GM23248 (cell line): ENCODE measurements around the gene DCUN1D2.

ENCODE experiments used
- EZH2 ChIP-seq: fragments of 200-600 bp; sonication (generic); IDR thresholded peaks from 2 replicates; pipeline ENCODE4 v1.6.1; 2018; ENCODE audit warnings: antibody characterized with exemption, mild to moderate bottlenecking; ENCODE audit not compliant: insufficient read depth, poor library complexity, severe bottlenecking
- EZH2phosphoT487 ChIP-seq: fragments of 200-600 bp; sonication (generic); IDR thresholded peaks from 2 replicates; pipeline ENCODE4 v1.6.1; 2018; ENCODE audit warnings: antibody characterized with exemption, moderate library complexity, mild to moderate bottlenecking, low read depth; ENCODE audit not compliant: insufficient read depth

DNA sequence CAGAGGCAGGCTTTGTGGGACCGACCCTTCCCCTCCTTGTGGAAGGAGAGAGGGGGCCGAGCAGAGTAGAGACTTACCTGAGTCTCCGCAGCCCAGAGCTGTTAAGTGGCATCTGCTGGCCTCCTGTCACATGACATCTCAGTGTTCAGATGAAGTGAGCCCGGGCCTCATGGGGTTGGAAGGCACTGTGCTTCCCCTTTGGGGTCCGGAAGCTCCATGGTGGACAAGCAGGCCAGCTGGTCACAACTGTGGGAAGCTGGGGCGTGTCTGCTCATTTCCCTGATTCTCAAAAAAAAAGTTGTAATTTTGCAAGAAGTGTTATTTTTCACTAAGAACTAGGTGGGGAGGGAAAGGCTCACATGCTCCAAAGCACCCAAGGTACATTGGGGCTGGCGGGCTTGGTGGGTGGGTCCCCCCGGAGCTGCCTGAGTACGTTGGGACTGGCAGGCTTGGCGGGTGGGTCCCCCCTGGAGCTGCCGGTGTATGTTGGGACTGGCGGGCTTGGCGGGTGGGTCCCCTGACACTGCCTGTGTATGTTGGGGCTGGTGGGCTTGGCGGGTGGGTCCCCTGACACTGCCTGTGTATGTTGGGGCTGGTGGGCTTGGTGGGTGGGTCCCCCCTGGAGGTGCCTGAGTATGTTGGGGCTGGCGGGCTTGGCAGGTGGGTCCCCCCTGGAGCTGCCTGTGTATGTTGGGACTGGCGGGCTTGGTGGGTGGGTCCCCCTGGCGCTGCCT is 18.2 kb upstream of the DCUN1D2 start:
- TF ChIP-seq EZH2 (no peak), EZH2phosphoT487 (no peak)
